Naive B cell (primary cell): ENCODE measurements around the gene COL9A3. TPM values are rescaled to one million over a fixed set of nuclear protein-coding genes. Genes with fewer than 3 reads are reported as not detected.

Experiments
- ATAC-seq, 2 donors: fragments of 150-1000 bp; cut with Tn5 transposase; 2 replicates each; pipeline ENCODE4 v1.10.0; 2021; ENCODE audit warnings: low read depth in 2 of 2, mild to moderate bottlenecking in 2 of 2, moderate library complexity in 2 of 2
- DNase-seq: peaks from one replicate; pipeline ENCODE4 v3.0.0; 2022
- H3K27ac Mint-ChIP-seq, 6 donors: one replicate each; pipeline ENCODE4 v1.8.0; 2020 to 2022; ENCODE audit warnings: mild to moderate bottlenecking in 6 of 6, mixed read lengths in 6 of 6, moderate library complexity in 5 of 6, inconsistent platforms in 2 of 6
- H3K27me3 Mint-ChIP-seq, 3 donors: one replicate each; pipeline ENCODE4 v1.8.0; 2021 to 2022; ENCODE audit warnings: mixed read lengths in 3 of 3, mild to moderate bottlenecking in 1 of 3
- H3K36me3 Mint-ChIP-seq, 2 donors: one replicate each; pipeline ENCODE4 v1.8.0; 2020 to 2022; ENCODE audit warnings: mixed read lengths in 2 of 2, inconsistent platforms in 1 of 2, mild to moderate bottlenecking in 1 of 2
- H3K4me1 Mint-ChIP-seq, 3 donors: one replicate each; pipeline ENCODE4 v1.8.0; 2020 to 2022; ENCODE audit warnings: mixed read lengths in 3 of 3, inconsistent platforms in 1 of 3, mild to moderate bottlenecking in 1 of 3, moderate library complexity in 1 of 3
- H3K4me3 Mint-ChIP-seq, 8 donors: one replicate each; pipeline ENCODE4 v1.8.0; 2020 to 2022; ENCODE audit warnings: mild to moderate bottlenecking in 8 of 8, mixed read lengths in 8 of 8, moderate library complexity in 8 of 8, inconsistent platforms in 2 of 8
- H3K9me3 Mint-ChIP-seq, 7 donors: one replicate each; pipeline ENCODE4 v1.8.0; 2020 to 2022; ENCODE audit warnings: mixed read lengths in 7 of 7, mild to moderate bottlenecking in 5 of 7, inconsistent platforms in 2 of 7, moderate library complexity in 1 of 7
- polyA plus RNA-seq, 6 donors: library from polyadenylated mRNA; unstranded; fragments of 300-500 nt; fragmentation: Illumina TruSeq; gene quantifications; one replicate each; pipeline ENCODE4 v1.2.3, GENCODE V29; 2021; ENCODE audit warnings: low read depth in 6 of 6

COL9A3 gene
- polyA plus RNA-seq, 6 donors from 2014 or later, result 1.2 to 19.6 (median 2.6) TPM

DNA sequence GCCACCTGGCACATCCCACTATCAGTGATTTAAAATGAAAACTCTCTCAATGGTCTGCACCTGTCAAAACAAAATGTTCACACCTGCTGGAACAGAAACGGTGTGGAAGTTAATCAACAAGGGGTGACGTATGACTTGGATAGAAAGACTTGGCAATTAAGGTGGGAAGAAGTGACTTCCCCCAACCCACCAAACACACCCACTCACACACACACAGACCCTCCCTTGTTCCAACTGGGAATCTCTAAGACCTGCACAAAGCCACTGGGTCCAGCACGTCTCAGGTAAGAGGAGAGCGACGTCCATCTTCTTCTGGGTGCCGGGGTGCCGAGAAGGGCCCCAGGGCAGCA lies 69.8 kb downstream of the COL9A3 start:
- H3K4me1 Mint-ChIP-seq, result peaks cover 0 to under 1% (median 0%) of the 10 kb centered on the region in 3 donors
- H3K27ac Mint-ChIP-seq, result peak overlapping the region in 3 of 6 donors; percentile 31 to 78 (median 36)
- no peak overlapping the region for H3K4me3 Mint-ChIP-seq
- peaks cover 3 to 6% of the 10 kb centered on the region in 2 donors for H3K36me3 Mint-ChIP-seq
- ATAC-seq (no peak), DNase-seq (no peak)
- H3K27me3 Mint-ChIP-seq, result no peaks in the 10 kb centered on the region
- no peaks in the 10 kb centered on the region for H3K9me3 Mint-ChIP-seq

DNA sequence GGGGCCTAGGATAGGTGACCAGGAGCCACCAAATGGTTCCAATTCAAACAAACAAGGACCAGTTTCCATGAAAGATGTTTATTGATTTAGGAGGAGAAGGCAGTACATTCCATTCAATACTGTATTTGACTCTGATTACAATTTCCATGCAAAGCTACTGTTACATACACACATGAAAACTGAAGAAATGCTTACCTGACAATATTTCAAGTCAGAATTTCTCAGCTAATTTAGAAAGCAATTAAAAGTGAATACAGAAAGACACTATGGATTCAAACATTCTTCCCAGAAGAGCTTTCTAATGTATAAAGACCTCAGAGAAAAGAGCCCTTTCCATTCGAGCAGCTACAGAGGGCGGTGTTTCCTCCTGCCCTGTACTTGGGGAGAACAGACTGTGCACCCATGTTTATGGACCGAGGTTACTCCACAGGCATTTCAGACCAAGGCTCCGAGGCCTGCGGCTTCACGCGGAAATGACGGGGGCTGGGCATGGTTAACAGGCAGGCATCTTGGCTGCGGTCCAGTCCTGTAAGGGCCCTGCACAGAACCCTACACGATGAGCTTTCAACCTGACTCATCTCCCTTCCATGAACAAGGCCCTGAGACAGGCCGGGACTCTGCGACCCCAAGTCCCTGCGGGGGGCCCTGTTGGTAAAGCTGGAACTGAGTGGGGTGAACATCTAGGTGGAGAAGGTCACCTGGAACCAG lies 70.5 kb downstream of the COL9A3 start:
- Mint-ChIP-seq H3K36me3 (peaks cover 0 to 6% of the 10 kb centered on the region in 2 donors), H3K4me3 (no peak overlapping the region), H3K9me3 (no peaks in the 10 kb centered on the region), H3K27ac (peak overlapping the region in 1 of 6 donors; percentile 36), H3K4me1 (no peaks in the 10 kb centered on the region), H3K27me3 (no peaks in the 10 kb centered on the region)
- DNase-seq, result no peak
- ATAC-seq, result no peak

- Mint-ChIP-seq H3K27ac (no peak overlapping the region), H3K36me3 (peaks cover 0 to 6% of the 10 kb centered on the region in 2 donors), H3K4me1 (no peaks in the 10 kb centered on the region), H3K4me3 (no peak overlapping the region), H3K27me3 (no peaks in the 10 kb centered on the region), H3K9me3 (no peaks in the 10 kb centered on the region)
- DNase-seq (no peak), ATAC-seq (no peak)
Observed at GRCh38 chr20:62887860-62888239, 71.0 kb downstream of the COL9A3 start.

DNA sequence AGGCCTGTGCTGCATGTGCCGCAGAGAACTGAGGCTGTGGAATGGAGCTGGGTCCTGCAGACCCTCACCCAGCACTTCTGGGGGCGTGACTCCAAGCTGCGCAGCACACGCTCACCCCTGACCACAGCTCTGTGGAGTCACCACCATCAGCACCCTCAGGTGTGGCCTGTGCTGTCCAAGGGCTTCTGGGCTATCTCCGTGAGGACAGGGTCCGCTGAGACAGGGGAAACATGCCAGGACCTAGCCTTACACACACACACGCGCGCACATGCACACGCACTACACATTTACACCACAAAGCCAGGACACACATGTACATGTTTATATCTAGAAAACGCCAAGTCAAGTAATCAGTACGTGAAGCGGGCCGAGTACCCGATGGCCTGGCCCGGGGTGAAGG lies 71.6 kb downstream of the COL9A3 start:
- Mint-ChIP-seq H3K4me1 (no peaks in the 10 kb centered on the region), H3K9me3 (no peaks in the 10 kb centered on the region), H3K4me3 (no peak overlapping the region), H3K27me3 (no peaks in the 10 kb centered on the region), H3K27ac (peak overlapping the region in 1 of 6 donors; percentile 27), H3K36me3 (peaks cover 0 to 6% of the 10 kb centered on the region in 2 donors)
- DNase-seq (no peak), ATAC-seq (no peak)

- Mint-ChIP-seq H3K4me3 (no peak overlapping the region), H3K27me3 (no peaks in the 10 kb centered on the region), H3K4me1 (no peaks in the 10 kb centered on the region), H3K27ac (no peak overlapping the region), H3K36me3 (peaks cover 0 to 6% of the 10 kb centered on the region in 2 donors), H3K9me3 (no peaks in the 10 kb centered on the region)
- no peak for ATAC-seq
- DNase-seq, result no peak
Observed at GRCh38 chr20:62888910-62889309, 72.1 kb downstream of the COL9A3 start.

GRCh38 chr20:62889411-62889810 lies 72.6 kb downstream of the COL9A3 start:
- no peak overlapping the region for H3K4me3 Mint-ChIP-seq
- ATAC-seq (no peak), DNase-seq (no peak)
- no peaks in the 10 kb centered on the region for H3K4me1 Mint-ChIP-seq
- H3K27me3 Mint-ChIP-seq, result no peaks in the 10 kb centered on the region
- no peaks in the 10 kb centered on the region for H3K9me3 Mint-ChIP-seq
- H3K36me3 Mint-ChIP-seq, result peaks cover 0 to 6% of the 10 kb centered on the region in 2 donors
- H3K27ac Mint-ChIP-seq, result no peak overlapping the region

GRCh38 chr20:62889871-62890270 lies 73.0 kb downstream of the COL9A3 start:
- H3K27me3 Mint-ChIP-seq, result no peaks in the 10 kb centered on the region
- H3K27ac Mint-ChIP-seq, result no peak overlapping the region
- H3K4me3 Mint-ChIP-seq, result no peak overlapping the region
- ATAC-seq (no peak), DNase-seq (no peak)
- no peaks in the 10 kb centered on the region for H3K4me1 Mint-ChIP-seq
- H3K9me3 Mint-ChIP-seq, result no peaks in the 10 kb centered on the region
- peaks cover 0 to 6% of the 10 kb centered on the region in 2 donors for H3K36me3 Mint-ChIP-seq

- H3K27me3 Mint-ChIP-seq, result no peaks in the 10 kb centered on the region
- H3K4me3 Mint-ChIP-seq, result no peak overlapping the region
- H3K27ac Mint-ChIP-seq, result no peak overlapping the region
- H3K9me3 Mint-ChIP-seq, result no peaks in the 10 kb centered on the region
- peaks cover 5 to 6% of the 10 kb centered on the region in 2 donors for H3K36me3 Mint-ChIP-seq
- no peak for DNase-seq
- H3K4me1 Mint-ChIP-seq, result no peaks in the 10 kb centered on the region
- no peak for ATAC-seq
Observed at GRCh38 chr20:62890444-62890843, 73.6 kb downstream of the COL9A3 start.

Other genes with a start within 250 kb of the COL9A3 start
- 1 to 10 TPM in 3 of 6 donors, under 1 TPM in 3; 0.29 to 4.6 (median 0.91) TPM for gene SLCO4A1, start 174.5 kb upstream of the COL9A3 start, polyA plus RNA-seq
- gene NTSR1, start 108.2 kb upstream of the COL9A3 start, polyA plus RNA-seq, result not detected
- gene MRGBP, start 20.6 kb upstream of the COL9A3 start, polyA plus RNA-seq, result 10 to 100 TPM; 10.8 to 13.2 (median 11.3) TPM
- gene OGFR, start 12.2 kb upstream of the COL9A3 start, polyA plus RNA-seq, result 10 to 100 TPM; 20.6 to 74.6 (median 46.0) TPM
- gene TCFL5, start 44.8 kb downstream of the COL9A3 start, polyA plus RNA-seq, result 1 to 10 TPM in 5 of 6 donors, under 1 TPM in 1; 0.51 to 2.0 (median 1.2) TPM
- gene DIDO1, start 109.5 kb downstream of the COL9A3 start, polyA plus RNA-seq, result 10 to 100 TPM; 24.3 to 39.9 (median 28.3) TPM
- 10 to 100 TPM; 15.7 to 19.7 (median 17.8) TPM for gene GID8, start 121.1 kb downstream of the COL9A3 start, polyA plus RNA-seq
- gene SLC17A9, start 135.7 kb downstream of the COL9A3 start, polyA plus RNA-seq, result 1 to 10 TPM; 3.1 to 10.0 (median 5.1) TPM
- gene BHLHE23, start 189.9 kb downstream of the COL9A3 start, polyA plus RNA-seq, result not detected